ES-I3 (cell line): Measurements from ENCODE around the gene GGCT.
A peak's percentile ranks its signal among the peaks of the same experiment; 100 is the strongest.
"Not testable (repeated sequence)": the region's sequence is repeated elsewhere in the genome, so short reads cannot be mapped to it uniquely, and the experiment has no call there.

Experiments
- H3K36me3 ChIP-seq: 2 replicates; pipeline ENCODE4 v1.6.1; 2013; ENCODE audit warnings: mild to moderate bottlenecking, low read length, control low read depth, moderate library complexity; ENCODE audit not compliant: insufficient read depth
- H3K4me1 ChIP-seq: 2 replicates; pipeline ENCODE4 v1.6.1; 2013; ENCODE audit warnings: mild to moderate bottlenecking, control low read depth, low read length; ENCODE audit not compliant: insufficient read depth
- H3K9ac ChIP-seq: 2 replicates; pipeline ENCODE4 v1.6.1; 2013; ENCODE audit warnings: low read depth, mild to moderate bottlenecking, low read length, moderate library complexity
- H3K9me3 ChIP-seq: 2 replicates; pipeline ENCODE4 v1.6.1; 2013; ENCODE audit warnings: mild to moderate bottlenecking, low read length, moderate library complexity; ENCODE audit not compliant: control insufficient read depth, insufficient read depth

The GGCT gene

GRCh38 chr7:30509171-30509857, 4.7 kb upstream of the GGCT start:
- not testable (repeated sequence) for H3K9me3 ChIP-seq, H3K4me1 ChIP-seq, H3K9ac ChIP-seq, H3K36me3 ChIP-seq

GRCh38 chr7:30507346-30507900, 2.8 kb upstream of the GGCT start:
- not testable (repeated sequence) for H3K4me1 ChIP-seq, H3K9ac ChIP-seq, H3K36me3 ChIP-seq, H3K9me3 ChIP-seq

- Histone ChIP-seq H3K9ac (peak overlapping the region; percentile 97), H3K36me3 (no peaks in the 10 kb centered on the region), H3K9me3 (peaks cover 4% of the 10 kb centered on the region; the same call in 1 of the 2 replicates), H3K4me1 (peaks cover 4% of the 10 kb centered on the region; the same call in 1 of the 2 replicates)
Observed at GRCh38 chr7:30505174-30505697, 607 bp upstream of the GGCT start.

GRCh38 chr7:30503274-30504212, 1.1 kb downstream of the GGCT start:
- peaks cover 4% of the 10 kb centered on the region; the same call in 1 of the 2 replicates for H3K4me1 ChIP-seq
- peaks cover 4% of the 10 kb centered on the region; the same call in 1 of the 2 replicates for H3K9me3 ChIP-seq
- peak overlapping the region; percentile 97 for H3K9ac ChIP-seq
- peaks cover 2% of the 10 kb centered on the region; the same call in 1 of the 2 replicates for H3K36me3 ChIP-seq

GRCh38 chr7:30502470-30503251, 2.0 kb downstream of the GGCT start:
- Histone ChIP-seq H3K9ac (no peak overlapping the region), H3K4me1 (peaks cover 4% of the 10 kb centered on the region; the same call in 1 of the 2 replicates), H3K36me3 (peaks cover 3% of the 10 kb centered on the region; the same call in 1 of the 2 replicates), H3K9me3 (no peaks in the 10 kb centered on the region; the same call in 1 of the 2 replicates)

GRCh38 chr7:30501264-30501663, 3.4 kb downstream of the GGCT start:
- no peak overlapping the region for H3K9ac ChIP-seq
- H3K36me3 ChIP-seq: peaks cover 6% of the 10 kb centered on the region
- no peaks in the 10 kb centered on the region; the same call in 1 of the 2 replicates for H3K9me3 ChIP-seq
- peaks cover 4% of the 10 kb centered on the region; the same call in 1 of the 2 replicates for H3K4me1 ChIP-seq

- Histone ChIP-seq H3K4me1 (no peaks in the 10 kb centered on the region), H3K36me3 (peaks cover 3% of the 10 kb centered on the region), H3K9ac (no peak overlapping the region), H3K9me3 (no peaks in the 10 kb centered on the region; the same call in 1 of the 2 replicates)
Observed at GRCh38 chr7:30493228-30493627, 11.4 kb downstream of the GGCT start.

GRCh38 chr7:30491417-30491816, 13.2 kb downstream of the GGCT start:
- no peak overlapping the region for H3K9ac ChIP-seq
- H3K9me3 ChIP-seq: no peaks in the 10 kb centered on the region
- H3K4me1 ChIP-seq: no peaks in the 10 kb centered on the region
- no peaks in the 10 kb centered on the region; the same call in 1 of the 2 replicates for H3K36me3 ChIP-seq

GRCh38 chr7:30487371-30487770, 17.3 kb downstream of the GGCT start:
- no peaks in the 10 kb centered on the region for H3K4me1 ChIP-seq
- H3K9ac ChIP-seq: no peak overlapping the region
- H3K36me3 ChIP-seq: no peaks in the 10 kb centered on the region
- H3K9me3 ChIP-seq: no peaks in the 10 kb centered on the region

- Histone ChIP-seq H3K9ac (no peak overlapping the region), H3K36me3 (no peaks in the 10 kb centered on the region), H3K9me3 (no peaks in the 10 kb centered on the region), H3K4me1 (no peaks in the 10 kb centered on the region)
Observed at GRCh38 chr7:30485667-30486066, 19.0 kb downstream of the GGCT start.

GRCh38 chr7:30481416-30481815, 23.2 kb downstream of the GGCT start:
- not testable (repeated sequence) for H3K9ac ChIP-seq, H3K4me1 ChIP-seq, H3K9me3 ChIP-seq, H3K36me3 ChIP-seq

- H3K9me3 ChIP-seq: no peaks in the 10 kb centered on the region; the same call in 1 of the 2 replicates
- H3K4me1 ChIP-seq: no peaks in the 10 kb centered on the region; the same call in 1 of the 2 replicates
- H3K36me3 ChIP-seq: no peaks in the 10 kb centered on the region
- peak overlapping the region; percentile 82; the same call in 1 of the 2 replicates for H3K9ac ChIP-seq
Observed at GRCh38 chr7:30479202-30480120, 25.2 kb downstream of the GGCT start.
